ENCODE measurements around the gene USP11.

Gene USP11

GRCh38 chrX:47198026-47198686 lies 34.7 kb upstream of the USP11 start:
- H3K9ac ChIP-seq (ENCODE audit: low read depth, low read length), result no peak overlapping the region
- peaks cover 64% of the 10 kb centered on the region for H3K36me3 ChIP-seq (ENCODE audit: insufficient read depth, low read length)

GRCh38 chrX:47198687-47199080 lies 34.1 kb upstream of the USP11 start:
- H3K9me3 ChIP-seq (ENCODE audit: control insufficient read depth, insufficient read depth, low read length), result no peaks in the 10 kb centered on the region
- H3K4me1 ChIP-seq (ENCODE audit: insufficient read depth, low read length), result peaks cover 30% of the 10 kb centered on the region
- no peak overlapping the region for H3K9ac ChIP-seq (ENCODE audit: low read depth, low read length)
- peaks cover 69% of the 10 kb centered on the region for H3K36me3 ChIP-seq (ENCODE audit: insufficient read depth, low read length)

More at GRCh38 chrX:47198026-47198686, 34.7 kb upstream of the USP11 start:
- H3K4me1 ChIP-seq (ENCODE audit: insufficient read depth, low read length), result peaks cover 30% of the 10 kb centered on the region
- H3K9me3 ChIP-seq (ENCODE audit: control insufficient read depth, insufficient read depth, low read length), result no peaks in the 10 kb centered on the region

GRCh38 chrX:47199286-47199685 lies 33.5 kb upstream of the USP11 start:
- peaks cover 69% of the 10 kb centered on the region for H3K36me3 ChIP-seq (ENCODE audit: insufficient read depth, low read length)
- H3K9me3 ChIP-seq (ENCODE audit: control insufficient read depth, insufficient read depth, low read length), result no peaks in the 10 kb centered on the region
- H3K9ac ChIP-seq (ENCODE audit: low read depth, low read length), result no peak overlapping the region
- H3K4me1 ChIP-seq (ENCODE audit: insufficient read depth, low read length), result peaks cover 30% of the 10 kb centered on the region

- no peak overlapping the region for H3K9ac ChIP-seq (ENCODE audit: low read depth, low read length)
- H3K4me1 ChIP-seq (ENCODE audit: insufficient read depth, low read length), result peaks cover 28% of the 10 kb centered on the region
- no peaks in the 10 kb centered on the region for H3K9me3 ChIP-seq (ENCODE audit: control insufficient read depth, insufficient read depth, low read length)
- H3K36me3 ChIP-seq (ENCODE audit: insufficient read depth, low read length), result peaks cover 75% of the 10 kb centered on the region
Observed at GRCh38 chrX:47200385-47201150, 32.2 kb upstream of the USP11 start.

GRCh38 chrX:47201345-47201944 lies 31.4 kb upstream of the USP11 start:
- peaks cover 79% of the 10 kb centered on the region for H3K36me3 ChIP-seq (ENCODE audit: insufficient read depth, low read length)
- H3K9me3 ChIP-seq (ENCODE audit: control insufficient read depth, insufficient read depth, low read length), result no peaks in the 10 kb centered on the region

GRCh38 chrX:47202316-47202715 lies 30.5 kb upstream of the USP11 start:
- H3K9ac ChIP-seq (ENCODE audit: low read depth, low read length), result no peak overlapping the region
- peaks cover 13% of the 10 kb centered on the region; the same call in 1 of the 2 replicates for H3K4me1 ChIP-seq (ENCODE audit: insufficient read depth, low read length)
- H3K9me3 ChIP-seq (ENCODE audit: control insufficient read depth, insufficient read depth, low read length), result no peaks in the 10 kb centered on the region
- H3K36me3 ChIP-seq (ENCODE audit: insufficient read depth, low read length), result peaks cover 81% of the 10 kb centered on the region

More at GRCh38 chrX:47201345-47201944, 31.4 kb upstream of the USP11 start:
- H3K9ac ChIP-seq (ENCODE audit: low read depth, low read length), result no peak overlapping the region
- H3K4me1 ChIP-seq (ENCODE audit: insufficient read depth, low read length), result peaks cover 19% of the 10 kb centered on the region

GRCh38 chrX:47202877-47203276 lies 29.9 kb upstream of the USP11 start:
- H3K9ac ChIP-seq (ENCODE audit: low read depth, low read length), result no peak overlapping the region
- peaks cover 83% of the 10 kb centered on the region for H3K36me3 ChIP-seq (ENCODE audit: insufficient read depth, low read length)
- no peaks in the 10 kb centered on the region for H3K9me3 ChIP-seq (ENCODE audit: control insufficient read depth, insufficient read depth, low read length)
- H3K4me1 ChIP-seq (ENCODE audit: insufficient read depth, low read length), result peaks cover 10% of the 10 kb centered on the region; the same call in 1 of the 2 replicates

- no peaks in the 10 kb centered on the region for H3K4me1 ChIP-seq (ENCODE audit: insufficient read depth, low read length)
- H3K9ac ChIP-seq (ENCODE audit: low read depth, low read length), result no peak overlapping the region
- peaks cover 85% of the 10 kb centered on the region for H3K36me3 ChIP-seq (ENCODE audit: insufficient read depth, low read length)
- no peaks in the 10 kb centered on the region for H3K9me3 ChIP-seq (ENCODE audit: control insufficient read depth, insufficient read depth, low read length)
Observed at GRCh38 chrX:47204970-47205369, 27.8 kb upstream of the USP11 start.

- H3K4me1 ChIP-seq (ENCODE audit: insufficient read depth, low read length), result no peaks in the 10 kb centered on the region
- peaks cover 81% of the 10 kb centered on the region for H3K36me3 ChIP-seq (ENCODE audit: insufficient read depth, low read length)
- no peaks in the 10 kb centered on the region for H3K9me3 ChIP-seq (ENCODE audit: control insufficient read depth, insufficient read depth, low read length)
- no peak overlapping the region for H3K9ac ChIP-seq (ENCODE audit: low read depth, low read length)
Observed at GRCh38 chrX:47206316-47206715, 26.5 kb upstream of the USP11 start.

GRCh38 chrX:47208108-47208507 lies 24.7 kb upstream of the USP11 start:
- no peaks in the 10 kb centered on the region for H3K9me3 ChIP-seq (ENCODE audit: control insufficient read depth, insufficient read depth, low read length)
- no peaks in the 10 kb centered on the region for H3K4me1 ChIP-seq (ENCODE audit: insufficient read depth, low read length)
- no peak overlapping the region for H3K9ac ChIP-seq (ENCODE audit: low read depth, low read length)
- peaks cover 80% of the 10 kb centered on the region for H3K36me3 ChIP-seq (ENCODE audit: insufficient read depth, low read length)

- Histone ChIP-seq H3K9me3 (ENCODE audit: control insufficient read depth, insufficient read depth, low read length) (no peaks in the 10 kb centered on the region), H3K36me3 (ENCODE audit: insufficient read depth, low read length) (peaks cover 72% of the 10 kb centered on the region), H3K9ac (ENCODE audit: low read depth, low read length) (no peak overlapping the region), H3K4me1 (ENCODE audit: insufficient read depth, low read length) (no peaks in the 10 kb centered on the region)
Observed at GRCh38 chrX:47209508-47210238, 23.1 kb upstream of the USP11 start.

GRCh38 chrX:47210661-47211425 lies 22.0 kb upstream of the USP11 start:
- Histone ChIP-seq H3K9ac (ENCODE audit: low read depth, low read length) (no peak overlapping the region), H3K9me3 (ENCODE audit: control insufficient read depth, insufficient read depth, low read length) (no peaks in the 10 kb centered on the region), H3K36me3 (ENCODE audit: insufficient read depth, low read length) (peaks cover 70% of the 10 kb centered on the region), H3K4me1 (ENCODE audit: insufficient read depth, low read length) (no peaks in the 10 kb centered on the region)

- Histone ChIP-seq H3K9ac (ENCODE audit: low read depth, low read length) (no peak overlapping the region), H3K9me3 (ENCODE audit: control insufficient read depth, insufficient read depth, low read length) (no peaks in the 10 kb centered on the region), H3K4me1 (ENCODE audit: insufficient read depth, low read length) (no peaks in the 10 kb centered on the region), H3K36me3 (ENCODE audit: insufficient read depth, low read length) (peaks cover 53% of the 10 kb centered on the region)
Observed at GRCh38 chrX:47212381-47213293, 20.2 kb upstream of the USP11 start.

All from ES-I3 (cell line).